NCI-H524 (cell line): ENCODE data around the gene RUNX1.

Experiments
- DNase-seq, 2 experiments: peaks; one replicate each; lab custom pipeline; 2025; lab: John Stamatoyannopoulos, UW

Gene RUNX1

GRCh38 chr21:34880401-34880800 lies 168.7 kb downstream of the RUNX1 start:
- DNase-seq = no peak

GRCh38 chr21:34878940-34879339 lies 170.2 kb downstream of the RUNX1 start:
- no peak for DNase-seq

GRCh38 chr21:34878501-34878900 lies 170.6 kb downstream of the RUNX1 start:
- DNase-seq = no peak

- no peak for DNase-seq
Measured at GRCh38 chr21:34877485-34878128, 171.5 kb downstream of the RUNX1 start.

GRCh38 chr21:34875830-34876229 lies 173.3 kb downstream of the RUNX1 start:
- no peak for DNase-seq

- no peak for DNase-seq
Measured at GRCh38 chr21:34874684-34875513, 174.2 kb downstream of the RUNX1 start.

- peak in 1 of 2 experiments; percentile 40 for DNase-seq
Measured at GRCh38 chr21:34871026-34871908, 177.8 kb downstream of the RUNX1 start.

GRCh38 chr21:34870246-34870645 lies 178.9 kb downstream of the RUNX1 start:
- DNase-seq = no peak

GRCh38 chr21:34869545-34869944 lies 179.6 kb downstream of the RUNX1 start:
- no peak for DNase-seq

- no peak for DNase-seq
Measured at GRCh38 chr21:34867785-34868184, 181.3 kb downstream of the RUNX1 start.

GRCh38 chr21:34865400-34866241 lies 183.5 kb downstream of the RUNX1 start:
- DNase-seq = no peak

GRCh38 chr21:34864370-34865149 lies 184.5 kb downstream of the RUNX1 start:
- DNase-seq = no peak

GRCh38 chr21:34862951-34863350 lies 186.2 kb downstream of the RUNX1 start:
- DNase-seq = no peak

GRCh38 chr21:34861258-34861657 lies 187.8 kb downstream of the RUNX1 start:
- DNase-seq = no peak

- DNase-seq = no peak
Measured at GRCh38 chr21:34859976-34860653, 189.0 kb downstream of the RUNX1 start.

- DNase-seq = no peak
Measured at GRCh38 chr21:34858559-34858958, 190.5 kb downstream of the RUNX1 start.

- DNase-seq = no peak
Measured at GRCh38 chr21:34857874-34858273, 191.2 kb downstream of the RUNX1 start.

GRCh38 chr21:34857122-34857713 lies 191.9 kb downstream of the RUNX1 start:
- DNase-seq = no peak

GRCh38 chr21:34852448-34852847 lies 196.7 kb downstream of the RUNX1 start:
- no peak for DNase-seq
